RWPE2 (cell line): Measurements from ENCODE around the gene TAF1B.

Source experiments
- ATAC-seq: fragments of 200-7000 bp; cut with Tn5 transposase; 3 replicates; pipeline ENCODE4 v1.9.1; 2021; ENCODE audit warnings: low read depth
- DNase-seq: peaks from one replicate; pipeline ENCODE4 v3.0.0-alpha.2; 2020; ENCODE audit warnings: low spot score
- H3K27ac ChIP-seq: fragments of 450-650 bp; 2 replicates; pipeline ENCODE4 v1.5.1; 2017; ENCODE audit warnings: mild to moderate bottlenecking; ENCODE audit not compliant: poor library complexity, severe bottlenecking
- H3K27me3 ChIP-seq: fragments of 250-450 bp; sonication (Bioruptor Pico); 2 replicates; pipeline ENCODE4 v1.5.1; 2021; ENCODE audit warnings: mild to moderate bottlenecking, moderate library complexity; ENCODE audit not compliant: insufficient read depth, poor library complexity, severe bottlenecking
- H3K36me3 ChIP-seq: fragments of 250-450 bp; sonication (Bioruptor Pico); 2 replicates; pipeline ENCODE4 v1.5.1; 2020; ENCODE audit warnings: low read depth, mild to moderate bottlenecking, moderate library complexity
- H3K4me1 ChIP-seq: fragments of 250-450 bp; sonication (Bioruptor Pico); 2 replicates; pipeline ENCODE4 v1.5.1; 2021; ENCODE audit warnings: mild to moderate bottlenecking, moderate library complexity; ENCODE audit not compliant: insufficient read depth, poor library complexity, severe bottlenecking
- H3K4me3 ChIP-seq: fragments of 250-450 bp; sonication (Bioruptor Pico); 2 replicates; pipeline ENCODE4 v1.5.1; 2021; ENCODE audit warnings: mild to moderate bottlenecking, moderate library complexity; ENCODE audit not compliant: severe bottlenecking
- H3K9me3 ChIP-seq: fragments of 250-450 bp; sonication (Bioruptor Pico); 2 replicates; pipeline ENCODE4 v1.5.1; 2021; ENCODE audit warnings: mild to moderate bottlenecking, moderate library complexity; ENCODE audit not compliant: severe bottlenecking
- CTCF ChIP-seq: fragments of 450-650 bp; IDR thresholded peaks from one replicate; pipeline ENCODE4 v1.5.1; 2017; ENCODE audit warnings: mild to moderate bottlenecking, moderate library complexity; ENCODE audit not compliant: poor library complexity, severe bottlenecking

Gene TAF1B

GRCh38 chr2:9815076-9815475, 28.2 kb upstream of the TAF1B start:
- Histone ChIP-seq H3K36me3 (no peaks in the 10 kb centered on the region), H3K9me3 (no peaks in the 10 kb centered on the region), H3K27me3 (no peaks in the 10 kb centered on the region), H3K27ac (no peak overlapping the region), H3K4me1 (peaks cover 14% of the 10 kb centered on the region), H3K4me3 (no peak overlapping the region)
- TF ChIP-seq CTCF: no peak
- DNase-seq (no peak), ATAC-seq (no peak)

- Histone ChIP-seq H3K4me3 (no peak overlapping the region), H3K27me3 (no peaks in the 10 kb centered on the region), H3K4me1 (peaks cover 13% of the 10 kb centered on the region), H3K36me3 (no peaks in the 10 kb centered on the region), H3K27ac (no peak overlapping the region), H3K9me3 (no peaks in the 10 kb centered on the region)
- TF ChIP-seq CTCF: no peak
- DNase-seq (no peak), ATAC-seq (no peak)
Observed at GRCh38 chr2:9815844-9816279, 27.4 kb upstream of the TAF1B start.

GRCh38 chr2:9818097-9818496, 25.2 kb upstream of the TAF1B start:
- Histone ChIP-seq H3K4me1 (peaks cover 5% of the 10 kb centered on the region), H3K27ac (no peak overlapping the region), H3K36me3 (no peaks in the 10 kb centered on the region), H3K9me3 (no peaks in the 10 kb centered on the region), H3K27me3 (no peaks in the 10 kb centered on the region), H3K4me3 (no peak overlapping the region)
- DNase-seq (no peak), ATAC-seq (peak; percentile 24; the same call in 1 of the 3 replicates)
- TF ChIP-seq CTCF: no peak

- ATAC-seq: no peak
- Histone ChIP-seq H3K9me3 (no peaks in the 10 kb centered on the region), H3K36me3 (no peaks in the 10 kb centered on the region), H3K27me3 (no peaks in the 10 kb centered on the region), H3K27ac (no peak overlapping the region), H3K4me1 (peaks cover 5% of the 10 kb centered on the region), H3K4me3 (no peak overlapping the region)
- DNase-seq: peak; percentile 49
- TF ChIP-seq CTCF: no peak
Observed at GRCh38 chr2:9819551-9819950, 23.7 kb upstream of the TAF1B start.

GRCh38 chr2:9820020-9820973, 23.0 kb upstream of the TAF1B start:
- no peak for TF ChIP-seq CTCF
- DNase-seq (peak; percentile 47), ATAC-seq (peak; percentile 80)
- H3K27me3 ChIP-seq: no peaks in the 10 kb centered on the region
- no peak overlapping the region for H3K27ac ChIP-seq
- peaks cover 5% of the 10 kb centered on the region for H3K4me1 ChIP-seq
- no peak overlapping the region for H3K4me3 ChIP-seq
- no peaks in the 10 kb centered on the region for H3K9me3 ChIP-seq
- H3K36me3 ChIP-seq: no peaks in the 10 kb centered on the region
